ENCODE data around the gene WDR13.
A peak's percentile ranks its signal among the peaks of the same experiment; 100 is the strongest.

The WDR13 gene

DNA sequence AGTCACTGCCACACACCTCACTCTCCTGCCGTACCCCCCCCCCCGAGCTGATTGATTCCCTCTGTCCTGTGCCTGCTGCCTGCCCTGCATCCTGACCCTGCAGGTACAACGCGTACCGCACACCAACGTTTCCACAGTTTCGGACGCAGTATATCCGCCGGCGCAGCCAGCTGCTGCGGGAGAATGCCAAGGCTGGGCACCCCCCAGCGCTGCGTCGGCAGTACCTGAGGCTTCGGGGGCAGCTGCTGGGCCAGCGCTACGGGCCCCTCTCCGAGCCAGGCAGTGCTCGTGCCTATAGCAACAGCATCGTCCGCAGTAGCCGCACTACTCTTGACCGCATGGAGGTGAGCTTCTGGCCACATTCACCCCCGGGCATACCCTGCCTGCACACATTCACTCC is 1.3 kb downstream of the WDR13 start:
- Histone ChIP-seq H3K9me3 (ENCODE audit: control insufficient read depth, low read length) (no peaks in the 10 kb centered on the region), H3K27me3 (replicated peaks; ENCODE audit: control insufficient read depth, insufficient read depth, low read length) (no peaks in the 10 kb centered on the region), H3K36me3 (ENCODE audit: control insufficient read depth, insufficient read depth, low read length, severe bottlenecking) (peaks cover 38% of the 10 kb centered on the region), H3K4me3 (ENCODE audit: low read length) (peak overlapping the region; percentile 86), H3K4me1 (ENCODE audit: control insufficient read depth, insufficient read depth, low read length) (peaks cover 6% of the 10 kb centered on the region), H3K9ac (ENCODE audit: low read length) (peak overlapping the region; percentile 95)
- DNase-seq (ENCODE audit: low read depth), result no peak

DNA sequence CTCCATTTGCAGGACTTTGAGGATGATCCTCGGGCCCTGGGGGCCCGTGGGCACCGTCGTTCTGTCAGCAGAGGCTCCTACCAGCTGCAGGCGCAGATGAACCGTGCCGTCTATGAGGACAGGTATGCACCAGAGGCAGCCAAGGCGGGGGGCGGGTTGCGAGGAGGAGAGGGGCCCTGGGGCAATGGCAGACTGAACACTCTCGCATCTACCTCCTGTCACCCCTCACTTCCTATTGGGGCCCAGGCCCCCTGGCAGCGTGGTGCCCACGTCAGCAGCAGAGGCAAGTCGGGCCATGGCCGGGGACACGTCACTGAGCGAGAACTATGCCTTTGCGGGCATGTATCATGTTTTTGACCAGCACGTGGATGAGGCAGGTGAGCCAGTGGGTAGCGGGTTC is 2.0 kb downstream of the WDR13 start:
- H3K9me3 ChIP-seq (ENCODE audit: control insufficient read depth, low read length), result no peaks in the 10 kb centered on the region
- no peak for DNase-seq (ENCODE audit: low read depth)

DNA sequence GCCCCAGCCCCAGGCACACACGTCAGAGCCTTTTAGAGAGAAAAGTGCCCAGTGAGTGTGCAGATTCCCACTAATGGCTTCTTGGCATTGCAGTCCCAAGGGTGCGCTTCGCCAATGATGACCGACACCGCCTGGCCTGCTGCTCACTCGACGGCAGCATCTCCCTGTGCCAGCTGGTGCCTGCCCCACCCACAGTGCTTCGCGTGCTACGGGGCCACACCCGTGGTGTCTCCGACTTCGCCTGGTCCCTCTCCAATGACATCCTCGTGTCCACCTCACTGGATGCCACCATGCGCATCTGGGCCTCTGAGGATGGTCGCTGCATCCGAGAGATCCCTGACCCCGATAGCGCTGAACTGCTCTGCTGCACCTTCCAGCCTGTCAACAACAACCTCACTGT is 2.9 kb downstream of the WDR13 start:
- DNase-seq (ENCODE audit: low read depth), result no peak
- no peak overlapping the region for H3K9ac ChIP-seq (ENCODE audit: low read length)

More for the DNA sequence above, 2.0 kb downstream of the WDR13 start:
- no peaks in the 10 kb centered on the region for H3K27me3 ChIP-seq (replicated peaks; ENCODE audit: control insufficient read depth, insufficient read depth, low read length)
- H3K9ac ChIP-seq (ENCODE audit: low read length), result no peak overlapping the region
- peaks cover 6% of the 10 kb centered on the region for H3K4me1 ChIP-seq (ENCODE audit: control insufficient read depth, insufficient read depth, low read length)
- H3K36me3 ChIP-seq (ENCODE audit: control insufficient read depth, insufficient read depth, low read length, severe bottlenecking), result peaks cover 45% of the 10 kb centered on the region
- no peak overlapping the region for H3K4me3 ChIP-seq (ENCODE audit: low read length)

DNA sequence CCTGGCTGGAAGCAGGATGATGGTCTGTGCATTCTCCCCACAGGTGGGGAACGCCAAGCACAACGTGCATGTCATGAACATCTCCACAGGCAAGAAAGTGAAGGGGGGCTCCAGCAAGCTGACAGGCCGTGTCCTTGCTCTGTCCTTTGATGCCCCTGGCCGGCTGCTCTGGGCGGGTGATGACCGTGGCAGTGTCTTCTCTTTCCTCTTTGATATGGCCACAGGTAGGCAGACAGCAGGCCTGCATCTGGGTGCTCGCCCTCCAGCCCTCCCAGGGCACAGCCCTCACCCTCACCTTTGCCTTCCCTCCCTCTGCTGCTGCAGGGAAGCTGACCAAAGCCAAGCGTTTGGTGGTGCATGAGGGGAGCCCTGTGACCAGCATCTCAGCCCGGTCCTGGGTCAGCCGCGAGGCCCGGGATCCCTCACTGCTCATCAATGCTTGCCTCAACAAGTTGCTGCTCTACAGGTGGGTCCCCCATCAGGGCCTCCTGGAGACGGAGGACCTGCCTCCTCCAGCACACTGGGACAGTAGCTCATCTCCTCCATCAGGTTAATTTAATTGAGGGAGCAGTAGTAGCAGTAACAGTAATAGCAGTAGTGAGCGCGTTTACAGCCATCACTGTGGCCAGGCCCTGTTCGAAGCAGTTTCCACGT is 4.6 kb downstream of the WDR13 start:
- Histone ChIP-seq H3K4me1 (ENCODE audit: control insufficient read depth, insufficient read depth, low read length) (peaks cover 6% of the 10 kb centered on the region), H3K27me3 (replicated peaks; ENCODE audit: control insufficient read depth, insufficient read depth, low read length) (no peaks in the 10 kb centered on the region), H3K9ac (ENCODE audit: low read length) (no peak overlapping the region), H3K9me3 (ENCODE audit: control insufficient read depth, low read length) (no peaks in the 10 kb centered on the region), H3K4me3 (ENCODE audit: low read length) (no peak overlapping the region), H3K36me3 (ENCODE audit: control insufficient read depth, insufficient read depth, low read length, severe bottlenecking) (peaks cover 53% of the 10 kb centered on the region)
- no peak for DNase-seq (ENCODE audit: low read depth)

More for the DNA sequence above, 2.9 kb downstream of the WDR13 start:
- peaks cover 6% of the 10 kb centered on the region for H3K4me1 ChIP-seq (ENCODE audit: control insufficient read depth, insufficient read depth, low read length)
- H3K9me3 ChIP-seq (ENCODE audit: control insufficient read depth, low read length), result no peaks in the 10 kb centered on the region
- H3K27me3 ChIP-seq (replicated peaks; ENCODE audit: control insufficient read depth, insufficient read depth, low read length), result no peaks in the 10 kb centered on the region
- H3K36me3 ChIP-seq (ENCODE audit: control insufficient read depth, insufficient read depth, low read length, severe bottlenecking), result peaks cover 53% of the 10 kb centered on the region
- no peak overlapping the region for H3K4me3 ChIP-seq (ENCODE audit: low read length)

DNA sequence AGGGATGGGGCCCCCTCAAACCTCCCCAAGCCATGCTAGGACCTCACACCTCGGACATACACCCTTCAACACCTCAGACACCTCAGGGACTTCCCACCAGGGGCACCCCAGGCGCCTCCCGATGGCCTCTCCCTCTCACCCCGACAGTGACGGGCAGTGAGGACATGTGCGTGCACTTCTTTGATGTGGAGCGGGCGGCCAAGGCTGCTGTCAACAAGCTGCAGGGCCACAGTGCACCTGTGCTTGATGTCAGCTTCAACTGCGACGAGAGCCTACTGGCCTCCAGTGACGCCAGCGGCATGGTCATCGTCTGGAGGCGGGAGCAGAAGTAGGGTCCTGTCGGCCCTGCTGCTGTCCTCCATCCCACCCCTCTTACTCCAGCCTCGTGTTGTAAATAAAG is 7.4 kb downstream of the WDR13 start:
- H3K9me3 ChIP-seq (ENCODE audit: control insufficient read depth, low read length), result no peaks in the 10 kb centered on the region
- no peaks in the 10 kb centered on the region for H3K4me1 ChIP-seq (ENCODE audit: control insufficient read depth, insufficient read depth, low read length)
- H3K4me3 ChIP-seq (ENCODE audit: low read length), result no peak overlapping the region
- peaks cover 42% of the 10 kb centered on the region for H3K36me3 ChIP-seq (ENCODE audit: control insufficient read depth, insufficient read depth, low read length, severe bottlenecking)
- no peak overlapping the region for H3K9ac ChIP-seq (ENCODE audit: low read length)
- H3K27me3 ChIP-seq (replicated peaks; ENCODE audit: control insufficient read depth, insufficient read depth, low read length), result no peaks in the 10 kb centered on the region
- DNase-seq (ENCODE audit: low read depth), result no peak

DNA sequence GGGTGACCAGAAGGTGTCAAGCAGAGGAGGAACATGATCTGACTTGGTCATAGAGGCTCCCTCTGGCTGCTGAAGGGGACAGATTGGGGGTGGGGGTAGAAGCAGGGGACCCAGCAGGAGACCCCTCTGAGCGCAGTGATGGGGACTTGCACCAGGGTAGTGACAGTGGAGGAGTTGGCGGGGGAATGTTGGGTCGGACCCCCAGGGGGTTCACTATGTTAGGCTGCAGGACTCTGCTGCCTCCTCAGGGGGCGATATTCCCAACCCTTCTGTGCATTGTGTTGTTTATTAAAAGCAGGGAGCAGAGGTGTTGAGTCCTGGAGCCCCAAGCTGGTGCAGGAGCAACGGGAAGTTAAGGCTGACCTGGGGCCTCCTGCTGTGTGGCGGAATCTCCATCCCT is 8.8 kb downstream of the WDR13 start:
- Histone ChIP-seq H3K36me3 (ENCODE audit: control insufficient read depth, insufficient read depth, low read length, severe bottlenecking) (peaks cover 34% of the 10 kb centered on the region), H3K9ac (ENCODE audit: low read length) (no peak overlapping the region), H3K4me1 (ENCODE audit: control insufficient read depth, insufficient read depth, low read length) (no peaks in the 10 kb centered on the region), H3K9me3 (ENCODE audit: control insufficient read depth, low read length) (no peaks in the 10 kb centered on the region), H3K4me3 (ENCODE audit: low read length) (no peak overlapping the region), H3K27me3 (replicated peaks; ENCODE audit: control insufficient read depth, insufficient read depth, low read length) (no peaks in the 10 kb centered on the region)
- no peak for DNase-seq (ENCODE audit: low read depth)

DNA sequence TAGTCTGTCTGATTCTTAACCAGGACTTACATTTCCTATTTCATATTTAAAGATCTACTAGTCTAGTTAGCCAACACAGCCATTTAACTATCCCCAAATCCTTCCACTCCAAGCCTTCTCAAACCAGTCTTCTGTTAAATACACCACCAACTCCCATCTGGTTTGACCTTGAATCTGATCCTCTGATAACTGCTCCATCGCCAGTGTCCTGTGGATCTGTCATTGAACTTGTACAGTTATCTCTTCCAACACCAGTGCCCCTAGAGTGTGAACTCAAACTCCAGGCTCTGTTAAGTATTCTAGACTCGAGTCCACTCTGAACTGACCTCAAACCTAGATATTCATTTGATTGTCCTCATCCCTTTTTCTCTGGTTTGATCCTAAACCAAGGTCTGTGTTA is 14.4 kb downstream of the WDR13 start:
- H3K4me1 ChIP-seq (ENCODE audit: control insufficient read depth, insufficient read depth, low read length), result peaks cover 9% of the 10 kb centered on the region
- peaks cover 2% of the 10 kb centered on the region for H3K27me3 ChIP-seq (replicated peaks; ENCODE audit: control insufficient read depth, insufficient read depth, low read length)
- DNase-seq (ENCODE audit: low read depth), result no peak

DNA sequence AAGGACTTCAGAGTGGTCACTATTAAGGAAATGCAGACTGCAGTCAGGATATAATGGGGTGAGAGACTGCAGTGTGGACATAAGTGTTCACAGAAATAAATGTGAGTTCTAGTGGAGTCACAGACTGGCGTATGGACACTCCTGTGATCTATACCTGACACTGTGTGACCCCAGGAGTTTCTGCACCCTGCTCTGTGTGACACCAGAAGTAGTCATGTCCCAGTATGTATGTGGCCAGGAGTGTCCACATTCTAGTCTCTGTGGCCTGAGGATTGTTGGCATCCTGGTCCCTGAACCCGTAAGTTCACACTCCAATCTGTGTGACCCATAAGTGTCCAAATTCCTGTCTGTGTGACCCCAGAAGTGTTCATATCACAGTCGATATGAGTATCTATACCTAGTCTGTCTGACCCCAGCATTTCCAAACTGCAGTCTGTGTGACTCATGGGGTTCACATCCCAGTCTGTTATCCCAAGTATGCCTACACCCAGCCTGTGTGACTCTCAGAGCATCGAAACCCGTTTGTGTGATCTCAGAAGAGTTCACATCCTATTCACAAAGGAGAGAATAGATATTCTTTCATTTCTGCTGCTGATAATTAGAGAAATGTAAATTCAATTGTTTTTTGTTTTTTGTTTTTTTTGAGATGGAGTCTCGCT is 16.3 kb downstream of the WDR13 start:
- H3K36me3 ChIP-seq (ENCODE audit: control insufficient read depth, insufficient read depth, low read length, severe bottlenecking), result no peaks in the 10 kb centered on the region
- peaks cover 3% of the 10 kb centered on the region for H3K27me3 ChIP-seq (replicated peaks; ENCODE audit: control insufficient read depth, insufficient read depth, low read length)
- DNase-seq (ENCODE audit: low read depth), result no peak
- H3K4me3 ChIP-seq (ENCODE audit: low read length), result no peak overlapping the region
- no peak overlapping the region for H3K9ac ChIP-seq (ENCODE audit: low read length)
- peaks cover 22% of the 10 kb centered on the region for H3K4me1 ChIP-seq (ENCODE audit: control insufficient read depth, insufficient read depth, low read length)
- H3K9me3 ChIP-seq (ENCODE audit: control insufficient read depth, low read length), result no peaks in the 10 kb centered on the region

More for the DNA sequence above, 14.4 kb downstream of the WDR13 start:
- Histone ChIP-seq H3K9ac (ENCODE audit: low read length) (no peak overlapping the region), H3K4me3 (ENCODE audit: low read length) (no peak overlapping the region), H3K9me3 (ENCODE audit: control insufficient read depth, low read length) (no peaks in the 10 kb centered on the region), H3K36me3 (ENCODE audit: control insufficient read depth, insufficient read depth, low read length, severe bottlenecking) (no peaks in the 10 kb centered on the region)

DNA sequence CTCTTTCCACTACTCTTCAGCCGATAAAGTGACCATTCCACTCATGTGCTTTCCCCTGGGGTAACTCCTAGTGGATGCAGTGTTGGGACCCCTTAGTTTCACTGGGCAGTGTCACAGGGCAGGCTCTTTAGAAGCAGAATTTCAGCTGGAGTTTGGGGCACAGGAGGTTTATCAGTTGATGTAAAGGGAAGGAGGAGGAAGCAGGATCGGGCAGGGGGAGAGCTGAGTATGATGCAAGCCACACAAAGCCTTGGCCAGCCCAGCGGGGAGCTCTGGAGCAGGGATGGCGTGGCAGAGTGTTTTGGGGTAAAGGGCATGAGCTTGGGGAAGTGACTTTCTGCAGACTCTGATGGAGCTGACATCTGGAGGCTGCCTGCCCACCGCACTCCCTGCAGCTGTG is 19.3 kb downstream of the WDR13 start:
- H3K36me3 ChIP-seq (ENCODE audit: control insufficient read depth, insufficient read depth, low read length, severe bottlenecking), result no peaks in the 10 kb centered on the region
- DNase-seq (ENCODE audit: low read depth), result no peak
- no peak overlapping the region for H3K4me3 ChIP-seq (ENCODE audit: low read length)
- H3K9me3 ChIP-seq (ENCODE audit: control insufficient read depth, low read length), result no peaks in the 10 kb centered on the region
- H3K9ac ChIP-seq (ENCODE audit: low read length), result no peak overlapping the region
- peaks cover 22% of the 10 kb centered on the region for H3K4me1 ChIP-seq (ENCODE audit: control insufficient read depth, insufficient read depth, low read length)
- peaks cover 3% of the 10 kb centered on the region for H3K27me3 ChIP-seq (replicated peaks; ENCODE audit: control insufficient read depth, insufficient read depth, low read length)

DNA sequence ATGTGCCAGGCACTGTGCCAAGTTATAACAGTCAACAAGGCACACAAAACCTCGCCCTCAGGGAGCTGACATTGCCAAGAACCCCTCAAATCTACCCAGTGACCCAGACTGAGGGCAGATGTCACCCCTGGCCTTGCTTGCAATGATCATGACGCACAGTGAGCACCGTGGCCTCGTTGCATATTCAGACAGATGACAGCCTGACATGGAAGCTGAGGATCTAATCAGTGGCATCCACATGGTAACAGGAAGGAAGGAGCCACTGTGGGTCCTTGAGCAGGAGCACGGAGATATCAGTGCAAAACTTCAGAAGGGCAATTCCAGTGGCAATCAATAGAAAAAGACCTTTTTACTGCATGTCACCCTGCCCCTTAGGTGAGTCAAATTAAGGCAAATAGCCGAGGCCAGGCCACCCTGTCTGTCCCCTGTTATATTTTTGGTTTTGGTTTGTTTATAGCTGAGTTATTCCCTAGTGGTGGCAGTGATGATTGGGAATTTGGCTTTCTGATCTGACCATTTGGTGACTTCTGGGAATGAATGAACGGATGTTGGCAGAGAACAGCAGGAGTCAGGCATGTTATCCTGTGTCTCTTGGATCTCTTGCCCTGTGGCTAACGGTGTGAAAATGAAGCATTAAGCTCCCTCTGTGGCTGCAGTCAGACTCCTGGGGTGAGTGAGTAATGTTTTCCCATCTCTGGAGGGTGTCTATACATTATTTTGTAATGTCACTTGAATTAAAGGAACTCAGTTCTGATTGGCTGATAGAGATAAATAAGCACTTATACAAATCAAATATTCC is 20.4 kb downstream of the WDR13 start:
- no peaks in the 10 kb centered on the region for H3K9me3 ChIP-seq (ENCODE audit: control insufficient read depth, low read length)
- H3K4me3 ChIP-seq (ENCODE audit: low read length), result no peak overlapping the region
- no peak for DNase-seq (ENCODE audit: low read depth)
- H3K36me3 ChIP-seq (ENCODE audit: control insufficient read depth, insufficient read depth, low read length, severe bottlenecking), result no peaks in the 10 kb centered on the region
- H3K27me3 ChIP-seq (replicated peaks; ENCODE audit: control insufficient read depth, insufficient read depth, low read length), result peaks cover 3% of the 10 kb centered on the region
- peaks cover 22% of the 10 kb centered on the region for H3K4me1 ChIP-seq (ENCODE audit: control insufficient read depth, insufficient read depth, low read length)
- H3K9ac ChIP-seq (ENCODE audit: low read length), result no peak overlapping the region

Data from adipocyte (in vitro differentiated cells).